Trophoblast cell (in vitro differentiated cells and primary cell): ENCODE measurements around the gene SLC7A6.

Experiments
- DNase-seq, 2 donors: peaks; one replicate each; pipeline ENCODE4 v3.0.0-alpha.2; 2016
- H2AFZ ChIP-seq: 2 replicates; pipeline ENCODE4 v1.6.1; 2013; ENCODE audit warnings: low read length, moderate library complexity, mild to moderate bottlenecking; ENCODE audit not compliant: insufficient read depth, poor library complexity
- H2AK5ac ChIP-seq: 2 replicates; pipeline ENCODE4 v1.6.1; 2013; ENCODE audit warnings: mild to moderate bottlenecking, low read length
- H2BK120ac ChIP-seq: 2 replicates; pipeline ENCODE4 v1.6.1; 2013; ENCODE audit warnings: low read length, mild to moderate bottlenecking, moderate library complexity; ENCODE audit not compliant: insufficient read depth, poor library complexity
- H2BK12ac ChIP-seq: 2 replicates; pipeline ENCODE4 v1.6.1; 2013; ENCODE audit warnings: mild to moderate bottlenecking, low read length, moderate library complexity
- H2BK5ac ChIP-seq: 2 replicates; pipeline ENCODE4 v1.6.1; 2013; ENCODE audit warnings: low read length, low read depth, moderate library complexity, mild to moderate bottlenecking; ENCODE audit not compliant: poor library complexity
- H3K14ac ChIP-seq: 2 replicates; pipeline ENCODE4 v1.6.1; 2013; ENCODE audit warnings: mild to moderate bottlenecking, low read length
- H3K18ac ChIP-seq: 2 replicates; pipeline ENCODE4 v1.6.1; 2013; ENCODE audit warnings: mild to moderate bottlenecking, low read length
- H3K23ac ChIP-seq: 2 replicates; pipeline ENCODE4 v1.6.1; 2013; ENCODE audit warnings: low read length
- H3K27ac ChIP-seq: 2 replicates; pipeline ENCODE4 v1.5.1; 2013; ENCODE audit warnings: low read depth, mild to moderate bottlenecking, inconsistent platforms, low read length, moderate library complexity
- H3K27me3 ChIP-seq: 2 replicates; pipeline ENCODE4 v1.6.1; 2013; ENCODE audit warnings: inconsistent platforms, mild to moderate bottlenecking, low read length, moderate library complexity; ENCODE audit not compliant: insufficient read depth
- H3K36me3 ChIP-seq, 2 experiments: 1 replicate in 1 of 2; 2 replicates in 1 of 2; pipeline ENCODE4 v1.6.1; 2013; ENCODE audit warnings: low read length in 2 of 2, mild to moderate bottlenecking in 2 of 2, moderate library complexity in 1 of 2; ENCODE audit not compliant: insufficient read depth in 2 of 2, control insufficient read depth in 1 of 2
- H3K4ac ChIP-seq: 2 replicates; pipeline ENCODE4 v1.6.1; 2013; ENCODE audit warnings: low read depth, mild to moderate bottlenecking, low read length, moderate library complexity
- H3K4me1 ChIP-seq, 2 experiments: 1 replicate in 1 of 2; 2 replicates in 1 of 2; pipeline ENCODE4 v1.6.1; 2013; ENCODE audit warnings: low read length in 2 of 2, mild to moderate bottlenecking in 2 of 2, moderate library complexity in 1 of 2; ENCODE audit not compliant: insufficient read depth in 2 of 2, control insufficient read depth in 1 of 2
- H3K4me2 ChIP-seq: 2 replicates; pipeline ENCODE4 v1.6.1; 2013; ENCODE audit warnings: inconsistent platforms, mild to moderate bottlenecking, low read length, moderate library complexity
- H3K4me3 ChIP-seq: 2 replicates; pipeline ENCODE4 v1.5.1; 2013; ENCODE audit warnings: mild to moderate bottlenecking, low read depth, low read length, inconsistent platforms
- H3K79me1 ChIP-seq: one replicate; pipeline ENCODE4 v1.6.1; 2013; ENCODE audit warnings: low read length
- H3K79me2 ChIP-seq: 2 replicates; pipeline ENCODE4 v1.6.1; 2013; ENCODE audit warnings: low read length, mild to moderate bottlenecking; ENCODE audit not compliant: control insufficient read depth, insufficient read depth, poor library complexity
- H3K9ac ChIP-seq: 2 replicates; pipeline ENCODE4 v1.6.1; 2013; ENCODE audit warnings: mild to moderate bottlenecking, low read length
- H3K9me3 ChIP-seq: 2 replicates; pipeline ENCODE4 v1.6.1; 2013; ENCODE audit warnings: low read depth, mild to moderate bottlenecking, control low read depth, inconsistent platforms, low read length; ENCODE audit not compliant: insufficient read depth
- H4K12ac ChIP-seq: 2 replicates; pipeline ENCODE4 v1.6.1; 2013; ENCODE audit warnings: low read depth, mild to moderate bottlenecking, low read length, moderate library complexity
- H4K8ac ChIP-seq: 2 replicates; pipeline ENCODE4 v1.6.1; 2013; ENCODE audit warnings: low read depth, mild to moderate bottlenecking, low read length, moderate library complexity
- H4K91ac ChIP-seq: one replicate; pipeline ENCODE4 v1.6.1; 2013; ENCODE audit warnings: low read depth, mild to moderate bottlenecking, low read length, moderate library complexity
- WGBS: extraction: QIAGEN DNeasy Blood & Tissue Kit; methylation state at CpG from one replicate; pipeline ENCODE4 v1.1.7; 2013; ENCODE audit warnings: missing lambda C conversion rate; ENCODE audit not compliant: insufficient read length, insufficient coverage; ENCODE audit errors: extremely low coverage; 5-methylcytosine and 5-hydroxymethylcytosine counted together

SLC7A6 gene

DNA sequence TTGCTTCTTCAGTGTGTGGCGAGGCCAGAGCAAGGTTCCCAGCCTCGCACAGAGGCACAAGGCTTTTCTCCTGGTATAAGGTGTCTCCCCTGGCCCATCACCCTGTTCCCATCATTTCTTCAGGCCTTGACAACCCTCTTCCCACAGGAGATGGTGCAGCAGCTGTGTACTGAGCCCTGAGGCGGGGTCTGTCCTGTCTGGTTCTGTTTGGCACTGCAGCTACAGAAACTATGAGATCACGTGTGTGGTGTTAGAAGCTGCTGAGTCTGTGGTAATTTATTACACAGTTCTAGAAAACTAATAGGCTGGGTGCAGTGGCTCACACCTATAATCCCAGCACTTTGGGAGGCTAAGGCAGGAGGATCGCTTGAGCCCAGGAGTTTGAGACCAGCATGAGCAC lies 11.9 kb upstream of the SLC7A6 start:
- H2AFZ ChIP-seq = no peak overlapping the region
- H2BK5ac ChIP-seq = no peak overlapping the region
- H3K27me3 ChIP-seq = no peaks in the 10 kb centered on the region
- no peak overlapping the region for H2BK12ac ChIP-seq
- peaks cover 21 to 23% of the 10 kb centered on the region in 2 experiments for H3K36me3 ChIP-seq
- H3K27ac ChIP-seq = no peak overlapping the region
- no peak overlapping the region for H3K9ac ChIP-seq
- no peak overlapping the region for H3K18ac ChIP-seq
- H3K4me3 ChIP-seq = no peak overlapping the region
- H3K9me3 ChIP-seq = no peaks in the 10 kb centered on the region
- H4K91ac ChIP-seq = no peak overlapping the region
- H3K79me2 ChIP-seq = no peaks in the 10 kb centered on the region
- WGBS = no CpG with 5 or more reads among the region's 5 CpGs
- H2BK120ac ChIP-seq = no peak overlapping the region
- peaks cover under 1 to 1% of the 10 kb centered on the region in 2 experiments for H3K4me1 ChIP-seq
- no peak for DNase-seq
- no peak overlapping the region for H3K23ac ChIP-seq
- no peak overlapping the region for H2AK5ac ChIP-seq
- no peak overlapping the region for H3K4me2 ChIP-seq
- no peak overlapping the region for H4K12ac ChIP-seq
- H3K79me1 ChIP-seq = no peaks in the 10 kb centered on the region
- H4K8ac ChIP-seq = no peak overlapping the region
- no peak overlapping the region for H3K4ac ChIP-seq
- H3K14ac ChIP-seq = no peak overlapping the region

DNA sequence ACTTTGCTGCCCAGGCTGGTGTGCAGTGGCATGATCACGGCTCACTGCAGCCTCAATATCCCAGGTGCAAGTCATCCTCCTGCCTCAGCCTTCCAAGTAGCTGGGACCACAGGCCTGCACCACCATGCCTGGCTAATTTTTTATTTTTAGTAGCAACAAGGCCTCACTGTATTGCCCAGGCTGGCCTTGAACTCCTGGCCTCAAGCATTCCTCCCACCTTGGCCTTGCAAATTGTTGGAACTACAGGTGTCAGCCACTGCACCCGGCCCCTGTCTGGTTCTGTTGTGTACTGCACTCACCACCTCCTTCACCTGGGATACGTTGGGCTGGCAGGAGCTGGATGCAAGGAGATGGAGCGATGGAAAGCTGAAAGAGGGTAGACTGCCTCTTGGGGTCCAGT lies 10.6 kb upstream of the SLC7A6 start:
- Histone ChIP-seq H2BK12ac (no peak overlapping the region), H3K4ac (no peak overlapping the region), H3K23ac (no peak overlapping the region), H4K8ac (no peak overlapping the region), H3K36me3 (peaks cover 21 to 25% of the 10 kb centered on the region in 2 experiments), H3K9me3 (no peaks in the 10 kb centered on the region), H2AK5ac (no peak overlapping the region), H3K14ac (no peak overlapping the region), H3K4me3 (no peak overlapping the region), H2BK5ac (no peak overlapping the region), H3K79me2 (no peaks in the 10 kb centered on the region), H4K12ac (no peak overlapping the region), H2AFZ (no peak overlapping the region), H3K18ac (no peak overlapping the region), H3K27ac (no peak overlapping the region), H2BK120ac (no peak overlapping the region), H3K4me2 (no peak overlapping the region), H3K79me1 (no peaks in the 10 kb centered on the region), H3K4me1 (peaks cover 4 to 9% of the 10 kb centered on the region in 2 experiments), H4K91ac (no peak overlapping the region), H3K9ac (no peak overlapping the region), H3K27me3 (no peaks in the 10 kb centered on the region)
- DNase-seq = no peak
- WGBS = no CpG with 5 or more reads among the region's 4 CpGs

DNA sequence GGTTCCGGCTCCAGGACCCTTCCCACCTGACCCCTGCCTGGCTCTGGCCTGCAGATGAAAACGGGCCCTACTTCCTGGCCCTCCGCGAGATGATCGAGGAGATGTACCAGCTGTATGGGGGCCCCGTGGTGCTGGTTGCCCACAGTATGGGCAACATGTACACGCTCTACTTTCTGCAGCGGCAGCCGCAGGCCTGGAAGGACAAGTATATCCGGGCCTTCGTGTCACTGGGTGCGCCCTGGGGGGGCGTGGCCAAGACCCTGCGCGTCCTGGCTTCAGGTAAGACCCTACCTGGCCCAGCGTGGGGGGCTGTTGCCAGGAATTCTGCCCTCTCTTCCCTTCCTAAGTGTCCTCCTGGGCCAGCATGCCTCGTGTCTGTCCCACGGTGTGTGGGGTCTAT lies 8.6 kb upstream of the SLC7A6 start:
- H3K9ac ChIP-seq = no peak overlapping the region
- no CpG with 5 or more reads among the region's 18 CpGs for WGBS

DNA sequence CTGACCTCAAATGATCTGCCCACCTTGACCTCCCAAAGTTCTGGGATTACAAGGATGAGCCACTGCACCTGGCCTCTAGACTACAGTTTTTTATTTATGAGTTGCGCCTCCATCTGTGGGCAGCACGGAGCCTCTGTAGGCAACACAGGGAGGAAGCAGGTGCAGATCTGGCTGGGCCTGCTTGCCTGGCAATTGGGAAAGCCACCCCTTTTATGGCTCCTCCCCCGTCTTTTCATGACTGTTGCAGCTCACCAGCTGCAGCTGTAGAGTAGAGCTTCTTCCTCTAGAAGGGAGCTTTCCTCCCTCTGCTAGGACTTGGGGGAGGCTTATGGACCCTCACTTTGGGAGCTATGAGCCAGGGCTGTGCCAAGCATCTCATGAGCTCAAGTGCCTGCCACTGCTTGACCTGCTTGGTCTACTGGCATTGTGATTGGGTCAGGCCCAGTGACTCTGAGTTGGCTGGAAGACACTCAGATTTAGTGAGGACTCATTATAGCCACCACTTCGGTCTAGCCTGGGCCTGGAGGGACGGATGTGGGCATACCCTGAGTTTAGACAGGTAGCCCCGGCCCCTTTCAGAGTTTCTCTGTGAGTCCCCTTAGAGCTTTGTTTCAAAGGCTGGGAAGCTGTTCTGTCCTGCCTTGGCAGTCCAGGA lies 6.9 kb upstream of the SLC7A6 start:
- H2BK5ac ChIP-seq = no peak overlapping the region
- H3K9ac ChIP-seq = no peak overlapping the region
- no peak overlapping the region for H4K12ac ChIP-seq
- H2BK12ac ChIP-seq = no peak overlapping the region
- H3K4me3 ChIP-seq = no peak overlapping the region
- H3K79me1 ChIP-seq = no peaks in the 10 kb centered on the region
- DNase-seq = no peak
- no peak overlapping the region for H3K4me2 ChIP-seq
- H3K36me3 ChIP-seq = peaks cover 29 to 31% of the 10 kb centered on the region in 2 experiments
- H4K91ac ChIP-seq = no peak overlapping the region
- no peak overlapping the region for H3K14ac ChIP-seq
- H4K8ac ChIP-seq = peak overlapping the region; percentile 55
- H3K23ac ChIP-seq = no peak overlapping the region
- H3K27ac ChIP-seq = no peak overlapping the region
- H2BK120ac ChIP-seq = no peak overlapping the region
- no peaks in the 10 kb centered on the region for H3K79me2 ChIP-seq
- no peaks in the 10 kb centered on the region for H3K9me3 ChIP-seq
- H2AK5ac ChIP-seq = no peak overlapping the region
- no peak overlapping the region for H3K18ac ChIP-seq
- no peak overlapping the region for H3K4ac ChIP-seq
- WGBS = no CpG with 5 or more reads among the region's 6 CpGs
- no peak overlapping the region for H2AFZ ChIP-seq
- H3K27me3 ChIP-seq = no peaks in the 10 kb centered on the region
- H3K4me1 ChIP-seq = peaks cover 4 to 9% of the 10 kb centered on the region in 2 experiments

More for the DNA sequence above, 8.6 kb upstream of the SLC7A6 start:
- Histone ChIP-seq H3K9me3 (no peaks in the 10 kb centered on the region), H4K91ac (no peak overlapping the region), H3K18ac (no peak overlapping the region), H3K36me3 (peaks cover 29 to 34% of the 10 kb centered on the region in 2 experiments), H3K4me2 (no peak overlapping the region), H3K4me3 (no peak overlapping the region), H3K79me1 (no peaks in the 10 kb centered on the region), H2BK12ac (no peak overlapping the region), H3K14ac (no peak overlapping the region), H2AK5ac (no peak overlapping the region), H2BK120ac (no peak overlapping the region), H2BK5ac (no peak overlapping the region), H3K27me3 (no peaks in the 10 kb centered on the region), H4K8ac (no peak overlapping the region), H3K79me2 (no peaks in the 10 kb centered on the region), H3K23ac (no peak overlapping the region), H2AFZ (no peak overlapping the region), H3K4me1 (peaks cover 4 to 9% of the 10 kb centered on the region in 2 experiments), H3K27ac (no peak overlapping the region), H4K12ac (no peak overlapping the region), H3K4ac (no peak overlapping the region)
- DNase-seq = no peak
